ENCODE results near the gene LRRC75A.

The LRRC75A gene

DNA sequence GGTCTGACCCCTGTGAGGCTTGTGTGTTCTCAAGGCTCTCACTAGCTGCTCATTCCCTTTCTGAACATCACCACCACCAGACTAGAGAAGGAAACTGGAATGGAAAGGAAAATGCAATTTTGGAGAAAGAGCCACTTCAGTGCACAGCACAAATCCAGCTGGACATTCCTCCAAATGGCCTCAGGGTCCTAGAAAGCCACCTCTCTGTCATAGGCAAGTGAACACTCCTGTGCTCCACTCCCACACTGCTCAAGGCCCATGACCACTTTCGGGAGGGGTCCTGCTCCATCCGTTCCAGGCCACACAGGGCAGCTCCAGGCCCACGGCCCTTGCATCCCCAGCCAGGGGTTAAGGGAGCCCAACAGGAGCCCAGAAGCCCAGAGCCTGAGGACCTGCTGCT, 2.6 kb downstream of the LRRC75A start:
- TF ChIP-seq, protein P1, sequence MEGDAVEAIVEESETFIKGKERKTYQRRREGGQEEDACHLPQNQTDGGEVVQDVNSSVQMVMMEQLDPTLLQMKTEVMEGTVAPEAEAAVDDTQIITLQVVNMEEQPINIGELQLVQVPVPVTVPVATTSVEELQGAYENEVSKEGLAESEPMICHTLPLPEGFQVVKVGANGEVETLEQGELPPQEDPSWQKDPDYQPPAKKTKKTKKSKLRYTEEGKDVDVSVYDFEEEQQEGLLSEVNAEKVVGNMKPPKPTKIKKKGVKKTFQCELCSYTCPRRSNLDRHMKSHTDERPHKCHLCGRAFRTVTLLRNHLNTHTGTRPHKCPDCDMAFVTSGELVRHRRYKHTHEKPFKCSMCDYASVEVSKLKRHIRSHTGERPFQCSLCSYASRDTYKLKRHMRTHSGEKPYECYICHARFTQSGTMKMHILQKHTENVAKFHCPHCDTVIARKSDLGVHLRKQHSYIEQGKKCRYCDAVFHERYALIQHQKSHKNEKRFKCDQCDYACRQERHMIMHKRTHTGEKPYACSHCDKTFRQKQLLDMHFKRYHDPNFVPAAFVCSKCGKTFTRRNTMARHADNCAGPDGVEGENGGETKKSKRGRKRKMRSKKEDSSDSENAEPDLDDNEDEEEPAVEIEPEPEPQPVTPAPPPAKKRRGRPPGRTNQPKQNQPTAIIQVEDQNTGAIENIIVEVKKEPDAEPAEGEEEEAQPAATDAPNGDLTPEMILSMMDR (IDR thresholded peaks at IDR 0.05; ENCODE audit: control insufficient read depth, insufficient read depth, low read depth, low read length, missing control alignments) = no peak
- H3K4me3 ChIP-seq (ENCODE audit: control insufficient read depth, low read depth, low read length) = no peak overlapping the region
- DNase-seq (ENCODE audit: low read depth) = no peak

DNA sequence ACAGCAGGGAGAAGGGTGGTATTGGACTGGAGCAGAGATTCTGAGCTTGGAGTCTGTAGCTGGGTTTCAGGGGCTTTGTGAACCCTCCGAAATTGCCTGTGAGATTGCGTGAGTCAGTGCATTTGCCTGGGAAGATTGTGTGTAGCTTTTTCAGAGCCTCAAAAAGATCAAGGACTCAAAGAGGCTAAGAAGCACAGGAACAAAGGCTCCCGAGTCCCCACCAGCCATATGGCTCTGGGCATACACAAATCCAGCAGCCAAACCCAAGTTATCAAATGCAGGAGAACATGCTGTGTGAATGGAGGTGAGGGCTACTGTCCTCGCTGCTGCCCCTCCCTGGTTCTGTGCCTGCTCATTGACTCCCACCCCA, 3.0 kb downstream of the LRRC75A start:
- H3K4me3 ChIP-seq (ENCODE audit: control insufficient read depth, low read depth, low read length) = no peak overlapping the region
- TF ChIP-seq, protein P1 (IDR thresholded peaks at IDR 0.05; ENCODE audit: control insufficient read depth, insufficient read depth, low read depth, low read length, missing control alignments) = no peak
- DNase-seq (ENCODE audit: low read depth) = no peak

DNA sequence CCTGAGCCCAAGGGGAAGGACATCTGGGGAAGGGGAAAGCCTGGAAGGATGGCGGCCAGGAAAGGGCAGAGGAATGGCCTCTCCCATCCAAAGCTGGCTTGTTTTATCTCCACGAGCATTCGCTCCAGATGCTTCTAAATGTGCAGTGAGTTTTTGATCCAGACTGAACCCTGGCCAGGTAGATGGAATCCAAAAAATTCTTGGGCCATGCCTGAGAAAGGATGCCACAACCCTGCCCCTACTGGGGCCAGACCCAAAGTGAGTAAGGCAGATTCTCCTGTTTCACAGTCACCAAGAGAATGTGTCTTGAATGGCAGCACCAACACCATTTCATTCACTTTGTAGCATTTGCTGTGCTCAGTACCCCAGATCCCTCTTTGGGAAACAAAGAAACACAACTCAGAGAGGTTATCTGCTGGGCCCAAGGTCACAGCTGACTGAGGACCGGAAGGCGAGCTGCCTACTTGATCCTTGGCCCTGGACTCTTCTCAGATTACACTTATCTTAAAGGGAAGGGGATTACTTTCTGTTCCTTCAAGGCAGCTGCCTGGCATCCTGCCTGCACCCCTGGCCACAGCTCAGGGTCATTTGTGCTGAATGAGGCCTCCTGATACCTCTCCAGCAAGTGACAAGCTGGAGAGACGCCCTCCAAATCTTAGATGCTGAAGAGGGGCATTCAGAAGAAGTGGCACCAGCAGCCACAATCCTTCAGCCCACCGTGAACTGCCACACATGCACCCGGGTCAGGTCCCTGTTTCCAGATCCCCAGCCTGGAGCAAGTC, 3.6 kb downstream of the LRRC75A start:
- TF ChIP-seq, protein P1 (IDR thresholded peaks at IDR 0.05; ENCODE audit: control insufficient read depth, insufficient read depth, low read depth, low read length, missing control alignments) = no peak
- no peak overlapping the region for H3K4me3 ChIP-seq (ENCODE audit: control insufficient read depth, low read depth, low read length)
- no peak for DNase-seq (ENCODE audit: low read depth)

DNA sequence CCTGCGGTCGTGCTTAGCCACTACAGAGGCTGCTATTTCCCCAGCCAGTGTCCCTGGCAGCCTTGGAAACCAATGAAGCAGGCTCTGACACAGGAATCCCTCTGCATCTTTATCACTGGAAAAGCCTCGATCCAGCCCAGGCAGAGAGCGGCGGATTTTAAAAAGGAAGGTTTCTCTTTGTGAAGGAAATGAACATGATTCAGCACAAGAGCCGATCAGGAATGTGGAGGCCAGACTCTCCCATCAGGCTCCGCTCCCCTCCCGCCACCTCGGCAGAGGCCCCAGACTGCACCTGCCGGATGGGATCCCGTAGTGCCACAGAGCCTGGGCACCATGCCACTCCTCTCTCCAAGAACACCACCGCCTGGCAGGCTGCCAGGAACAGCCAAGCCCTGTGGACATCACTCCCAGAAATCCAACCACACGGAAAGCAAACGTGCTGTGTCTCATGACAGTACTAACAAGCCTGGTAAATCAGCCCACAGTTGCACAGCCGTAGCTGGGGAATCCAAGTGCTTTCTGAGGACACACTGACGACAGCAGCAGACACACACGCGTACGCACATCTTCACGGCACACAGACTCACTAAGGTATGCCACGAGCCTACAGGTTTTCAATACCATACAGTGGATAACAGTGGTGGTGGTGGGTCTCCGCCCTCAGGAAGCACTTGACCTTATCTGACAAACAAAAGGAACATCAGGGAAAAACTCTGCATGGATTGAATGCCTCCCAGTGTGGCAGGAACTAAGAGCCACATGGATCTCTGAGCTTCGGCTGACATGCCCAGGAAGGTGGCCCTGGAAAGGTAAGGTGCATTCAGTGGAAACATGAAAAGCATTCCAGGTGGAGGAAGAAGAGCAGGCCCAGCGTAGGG, 5.4 kb downstream of the LRRC75A start:
- DNase-seq (ENCODE audit: low read depth) = peak; percentile 27
- peak overlapping the region; percentile 9; the same call in 1 of the 2 replicates for H3K4me3 ChIP-seq (ENCODE audit: control insufficient read depth, low read depth, low read length)

DNA sequence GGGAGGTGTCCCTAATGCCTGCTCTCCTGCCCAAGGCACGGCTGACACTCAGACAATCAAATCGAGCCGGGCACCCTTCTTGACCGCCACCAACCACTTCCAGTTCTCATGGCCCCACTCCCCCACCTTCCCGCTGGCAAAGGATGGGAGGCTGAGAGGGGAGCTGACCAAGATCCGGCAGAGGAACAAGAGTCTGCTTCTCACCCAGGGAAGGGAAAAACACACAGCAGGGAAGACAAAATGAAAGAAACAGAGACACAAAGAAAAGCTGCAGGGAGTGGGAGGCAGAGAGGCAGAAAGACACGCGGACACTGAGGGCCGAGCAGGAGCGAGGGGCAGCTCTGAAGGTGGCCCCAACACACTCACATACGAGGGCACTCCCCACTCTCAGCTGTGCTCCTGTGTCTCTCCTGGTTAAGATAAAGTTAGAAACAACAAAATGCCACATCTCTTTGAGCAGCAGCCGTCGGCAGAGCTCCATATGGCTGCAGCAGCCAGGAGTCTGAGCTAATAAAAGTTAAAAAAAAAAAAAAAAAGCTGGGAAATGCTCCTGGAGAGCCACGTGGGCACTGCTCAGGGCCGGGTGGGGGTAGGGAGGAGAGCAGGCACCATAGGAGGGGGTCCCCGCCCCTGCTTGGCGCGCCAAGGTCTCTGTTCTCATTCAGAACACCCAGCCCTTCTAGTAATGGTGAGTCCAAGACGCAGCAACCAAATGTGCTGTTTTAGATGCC, 7.4 kb downstream of the LRRC75A start:
- TF ChIP-seq, protein P1 (IDR thresholded peaks at IDR 0.05; ENCODE audit: control insufficient read depth, insufficient read depth, low read depth, low read length, missing control alignments) = no peak
- DNase-seq (ENCODE audit: low read depth) = no peak
- no peak overlapping the region for H3K4me3 ChIP-seq (ENCODE audit: control insufficient read depth, low read depth, low read length)

More for the DNA sequence above, 5.4 kb downstream of the LRRC75A start:
- TF ChIP-seq, protein P1 (IDR thresholded peaks at IDR 0.05; ENCODE audit: control insufficient read depth, insufficient read depth, low read depth, low read length, missing control alignments) = no peak

DNA sequence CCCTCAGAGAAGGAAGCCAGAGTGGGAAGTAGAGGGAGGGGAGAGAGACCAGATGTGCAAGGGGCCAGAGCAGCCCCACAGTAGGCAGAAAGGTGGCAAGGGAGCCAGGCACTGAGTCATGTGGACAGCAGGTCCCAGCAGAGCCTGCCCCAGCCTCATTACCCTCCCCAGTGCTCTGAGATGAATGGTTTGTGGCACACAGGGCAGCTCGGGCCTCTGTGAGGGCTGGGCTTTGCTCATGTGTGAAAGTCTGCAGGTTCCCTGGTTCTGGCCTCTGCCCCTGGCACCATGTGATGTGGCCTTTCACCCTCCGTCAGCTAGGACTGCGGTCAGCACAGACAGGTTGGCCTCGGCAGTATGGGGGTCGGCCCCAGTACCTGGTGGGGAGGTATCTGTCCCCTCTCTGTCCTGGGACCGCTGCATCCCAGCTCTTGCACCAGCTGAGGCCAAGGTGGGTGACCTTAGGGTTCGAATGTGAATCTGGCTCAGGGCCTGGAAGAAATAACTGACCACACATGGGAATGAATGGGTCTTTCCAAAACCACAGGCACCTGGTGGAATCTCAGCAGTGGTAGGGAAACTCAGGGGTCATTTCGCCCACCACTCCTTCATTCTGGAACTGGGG, 8.9 kb downstream of the LRRC75A start:
- TF ChIP-seq, protein P1 (IDR thresholded peaks at IDR 0.05; ENCODE audit: control insufficient read depth, insufficient read depth, low read depth, low read length, missing control alignments) = no peak
- H3K4me3 ChIP-seq (ENCODE audit: control insufficient read depth, low read depth, low read length) = no peak overlapping the region
- no peak for DNase-seq (ENCODE audit: low read depth)
